ENCODE data around the gene PDK2.
A peak's percentile ranks its signal among the peaks of the same experiment; 100 is the strongest.

The PDK2 gene

DNA sequence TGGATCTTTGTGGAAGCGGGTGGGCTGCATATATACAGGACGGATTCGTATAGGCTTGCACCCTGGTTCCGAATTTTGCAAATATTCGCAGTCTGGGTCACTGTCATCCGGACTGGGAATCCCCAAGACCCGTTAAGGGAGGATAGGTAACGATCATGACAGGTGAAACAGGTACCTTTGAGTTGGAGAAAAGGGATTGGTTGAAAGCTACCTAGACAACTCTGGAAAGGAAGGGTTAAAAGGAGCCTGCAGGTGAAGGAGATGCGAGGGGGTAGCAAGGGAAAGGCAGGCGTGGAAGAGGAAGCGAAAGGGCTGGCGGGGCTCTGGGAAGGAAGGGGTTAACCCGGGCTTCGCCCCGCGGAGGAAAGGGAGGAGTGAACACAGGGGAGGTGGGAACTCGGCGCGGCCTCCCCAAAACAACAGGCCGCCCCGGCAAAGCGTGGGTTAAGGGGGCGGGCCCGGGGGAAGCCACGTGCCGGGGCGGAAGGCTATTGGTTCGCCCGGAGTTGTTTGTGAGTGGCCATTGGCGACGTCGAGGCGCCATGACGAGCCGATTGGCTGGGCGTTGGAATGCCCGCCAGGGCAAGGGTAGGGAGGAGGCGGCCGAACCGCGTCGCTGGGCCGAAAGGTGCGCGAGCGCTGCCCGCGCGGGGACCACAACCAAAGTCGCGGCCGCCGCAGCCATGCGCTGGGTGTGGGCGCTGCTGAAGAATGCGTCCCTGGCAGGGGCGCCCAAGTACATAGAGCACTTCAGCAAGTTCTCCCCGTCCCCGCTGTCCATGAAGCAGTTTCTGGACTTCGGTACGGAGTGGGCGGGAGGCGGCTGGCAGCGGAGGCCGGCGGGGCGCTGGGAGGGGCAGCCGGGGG is at the start of gene PDK2:
Gene PDK2, plus strand, starts transcription at position 599 of the 867 bp plus-strand sequence. Its CDS starts 85 bp downstream, at position 684.
- DNase-seq: peak; percentile 66 to 88

DNA sequence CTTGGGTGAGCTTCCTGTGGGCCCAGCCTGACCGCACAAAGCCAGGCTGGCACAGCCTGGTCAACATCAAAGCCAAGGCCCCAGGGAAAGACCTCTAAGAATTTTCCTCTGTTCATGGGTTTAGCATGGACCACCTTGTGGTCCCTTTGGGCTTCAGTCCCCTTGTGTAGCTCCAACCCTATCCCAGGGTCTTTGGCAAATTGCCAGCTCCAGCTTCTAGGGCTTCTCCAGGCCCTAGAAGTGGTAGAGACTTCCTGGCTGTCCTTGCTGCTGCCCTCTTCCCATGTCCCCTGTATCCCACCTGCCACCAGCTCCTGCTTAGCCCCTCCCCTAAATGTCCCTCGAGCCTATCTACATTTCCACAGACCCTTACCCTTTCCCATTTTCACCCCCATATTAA is 49.0 kb upstream of the PDK2 start:
- no peak for DNase-seq

DNA sequence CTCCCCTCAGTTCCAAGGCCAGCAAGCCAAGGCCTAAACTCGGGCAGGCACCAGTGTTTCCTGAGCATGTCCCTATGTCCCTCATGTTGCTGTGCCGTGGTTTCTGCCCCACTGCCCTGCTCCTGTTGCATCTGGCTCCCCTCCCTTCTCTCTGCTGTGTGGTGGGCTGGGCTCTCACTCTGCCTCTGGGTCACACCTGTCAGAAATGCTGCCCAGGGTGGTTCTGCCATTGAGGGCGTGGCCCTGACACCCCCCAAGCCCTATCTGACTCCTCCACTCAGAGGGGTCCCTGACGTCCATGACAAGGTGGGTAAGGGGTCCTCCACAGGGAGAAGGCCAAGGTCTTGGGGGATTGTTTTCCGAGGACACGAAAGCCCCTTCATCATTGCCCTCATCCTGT is 48.5 kb upstream of the PDK2 start:
- no peak for DNase-seq

DNA sequence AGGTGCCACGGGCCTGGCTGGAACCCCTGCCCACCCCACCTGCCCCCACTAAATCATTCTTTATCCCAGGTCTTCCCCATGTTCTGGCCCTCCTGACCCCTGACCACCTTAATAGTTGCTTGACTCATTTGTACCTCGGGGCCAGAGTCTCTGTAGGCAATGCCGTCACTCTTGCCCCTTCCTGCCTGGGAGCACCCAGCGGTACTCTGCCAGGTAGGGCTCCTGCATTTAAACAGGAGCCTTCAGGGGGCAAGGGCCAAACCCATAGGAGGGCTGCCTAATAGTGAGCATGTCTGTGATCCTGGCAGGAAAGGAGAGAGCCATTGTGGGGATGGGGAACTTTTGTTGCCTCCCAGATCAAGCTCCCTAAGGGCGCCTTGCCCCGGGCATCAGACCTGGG is 48.1 kb upstream of the PDK2 start:
- DNase-seq: no peak

DNA sequence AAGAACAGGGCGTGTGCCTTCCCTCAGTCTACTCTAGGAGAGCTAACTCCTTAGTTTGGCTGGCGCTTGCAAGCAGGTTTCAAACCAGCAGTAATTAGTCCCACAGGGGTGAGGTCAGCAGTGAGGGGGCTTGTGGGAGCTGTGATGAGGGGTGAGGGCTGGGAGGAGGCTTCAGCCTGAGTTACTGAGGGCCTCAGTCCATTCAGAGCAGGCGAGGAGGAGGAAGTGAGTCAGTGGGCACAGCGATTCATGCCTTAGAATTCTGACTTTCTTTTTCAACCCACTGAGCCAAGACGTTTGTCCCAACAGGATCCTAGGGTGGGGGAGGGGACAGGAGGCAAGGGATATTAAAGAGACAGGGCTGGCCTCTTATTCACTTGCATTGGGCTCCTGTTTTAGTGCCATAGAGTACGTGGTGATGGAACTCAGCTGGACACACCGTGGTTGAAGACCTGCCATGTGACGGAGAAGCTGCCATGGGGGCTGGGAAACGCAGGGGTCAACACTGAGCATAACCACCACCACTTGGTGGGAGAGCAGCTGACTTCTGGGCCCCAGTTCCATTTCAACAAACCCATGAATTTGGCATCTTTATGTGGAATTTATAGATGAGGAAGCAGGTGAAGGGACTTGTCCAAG is 47.5 kb upstream of the PDK2 start:
- DNase-seq: no peak

DNA sequence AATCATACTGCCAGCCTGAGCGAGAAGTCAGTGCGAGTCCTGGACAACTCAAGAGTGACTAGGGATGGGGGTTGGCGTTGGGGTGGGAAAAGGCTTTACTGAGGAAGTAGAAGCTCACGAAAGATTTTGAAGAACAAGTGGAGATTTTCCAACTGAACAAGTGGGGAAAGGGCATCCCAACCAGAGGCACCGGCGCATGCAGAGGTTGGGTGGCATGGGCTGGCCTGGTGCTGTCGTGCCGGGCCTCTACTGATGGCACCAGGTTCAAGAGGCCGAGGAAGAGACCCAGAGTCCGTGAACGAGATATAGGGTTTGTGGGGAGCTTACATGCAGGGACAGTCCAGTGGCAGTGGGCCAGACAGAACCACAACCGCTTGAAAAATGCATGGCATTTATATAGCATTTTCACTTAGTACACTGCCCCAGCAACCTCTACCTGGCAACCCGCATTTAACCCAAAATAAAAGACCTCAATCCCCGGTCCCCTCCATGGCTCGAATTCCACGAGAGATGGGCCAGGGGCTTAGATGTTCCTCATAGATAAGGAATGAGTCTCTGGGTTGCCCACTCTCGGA is 46.9 kb upstream of the PDK2 start:
- no peak for DNase-seq

DNA sequence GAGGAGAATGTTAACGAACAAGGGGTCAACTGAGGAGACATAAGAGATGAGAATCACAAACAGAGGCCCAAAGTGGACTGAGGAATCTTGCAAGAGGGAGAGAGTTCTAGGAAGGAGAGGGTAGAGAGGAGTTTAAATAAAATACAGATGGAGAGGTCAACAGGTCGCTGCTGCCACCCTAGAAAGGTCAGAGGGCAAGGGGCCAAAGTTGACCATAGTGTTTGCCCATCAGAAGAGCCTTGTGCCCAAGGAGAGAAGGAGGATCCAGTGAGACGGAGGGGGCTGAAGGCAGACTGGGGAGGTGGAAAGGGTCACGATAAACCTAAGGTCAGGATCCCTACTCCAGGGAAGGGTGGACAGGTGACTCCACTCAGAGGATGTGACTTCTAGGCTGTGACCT is 46.2 kb upstream of the PDK2 start:
- no peak for DNase-seq

DNA sequence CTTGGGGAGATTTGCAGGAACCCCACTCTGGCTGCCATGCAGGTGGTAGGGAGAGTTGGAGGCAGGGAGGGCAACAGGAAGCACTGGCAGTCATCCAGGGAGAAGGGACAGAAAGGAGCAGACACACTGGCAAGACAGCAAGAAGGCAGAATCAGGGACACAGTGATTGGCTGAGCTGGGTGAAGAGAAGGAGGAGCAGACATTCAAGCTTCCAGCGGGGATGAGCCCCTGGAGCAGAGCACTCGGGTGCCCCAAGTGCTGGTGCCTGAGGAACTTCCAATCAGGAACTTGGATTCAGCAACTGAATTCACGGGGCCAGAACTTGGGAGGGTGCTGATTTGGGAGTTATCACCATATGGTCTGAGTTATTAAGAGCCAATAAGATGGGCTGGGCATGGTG is 45.5 kb upstream of the PDK2 start:
- DNase-seq: no peak

DNA sequence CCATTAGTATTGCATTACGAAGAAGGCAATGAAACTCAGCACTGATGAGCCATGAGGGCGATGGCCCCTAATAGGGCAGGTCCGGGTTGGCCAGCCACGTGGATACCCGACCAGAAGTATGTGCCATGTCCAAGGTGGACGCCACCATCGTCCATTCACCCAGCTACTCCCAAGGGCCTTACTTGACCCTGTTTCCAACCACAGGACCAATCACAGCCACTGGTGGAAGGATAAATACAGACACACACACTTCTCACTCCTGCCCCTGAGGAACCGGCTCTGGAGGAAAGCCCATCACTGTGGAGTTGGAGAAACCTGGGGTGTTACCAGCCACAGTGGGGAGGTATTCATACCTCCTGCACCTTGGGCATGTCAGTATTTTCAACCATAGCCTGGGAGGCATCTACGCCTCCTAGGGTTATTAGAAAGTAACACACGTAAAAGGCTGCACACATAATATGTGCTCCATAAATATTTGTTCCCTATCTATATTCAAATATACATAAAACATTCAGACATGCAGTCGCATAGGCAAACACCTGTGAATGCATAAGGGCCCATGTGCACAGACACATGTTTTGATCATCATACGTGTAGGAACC is 44.6 kb upstream of the PDK2 start:
- DNase-seq: no peak

DNA sequence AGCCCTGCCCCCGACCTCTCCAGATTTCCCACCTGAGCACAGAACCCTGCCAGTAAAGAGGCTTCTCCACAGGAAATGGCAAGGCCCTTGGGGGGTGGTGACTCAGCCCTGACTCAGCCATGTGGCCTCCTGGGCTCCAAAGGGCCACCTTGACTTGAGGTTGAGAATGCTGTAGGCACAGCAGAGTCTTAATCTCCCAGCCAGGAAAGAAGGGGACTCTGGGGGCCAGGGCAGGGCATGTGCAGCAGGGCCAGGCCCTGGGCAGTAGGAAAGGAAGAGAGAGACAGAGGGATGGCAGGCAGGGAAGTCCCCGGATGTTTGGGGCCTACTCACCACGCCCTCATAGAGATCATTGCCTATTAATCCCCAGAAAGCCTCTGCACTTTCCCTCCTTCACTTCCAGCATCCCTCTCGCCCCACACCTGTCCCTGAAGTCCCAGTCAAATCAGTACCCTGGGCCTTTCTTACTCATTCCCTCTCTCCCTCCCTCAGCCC is 44.0 kb upstream of the PDK2 start:
- DNase-seq: no peak

DNA sequence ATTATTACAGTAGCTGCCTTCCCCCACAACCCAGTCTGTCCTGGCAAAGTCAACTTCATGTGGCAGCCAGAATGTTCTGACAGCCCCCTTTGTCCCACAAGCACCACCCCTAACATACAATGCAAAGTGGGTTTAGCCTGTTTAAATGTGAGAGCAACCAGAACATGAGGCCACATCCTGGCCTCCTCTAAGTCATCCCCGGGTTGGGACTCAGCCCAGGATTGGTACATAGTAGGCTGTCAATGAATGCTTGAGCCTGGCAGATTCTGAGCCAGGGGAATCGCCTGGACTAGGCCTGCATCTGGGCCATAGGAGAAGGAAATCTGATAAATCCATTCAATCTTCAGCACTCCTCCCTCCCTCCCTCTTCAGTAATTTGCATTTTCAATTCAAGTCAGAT is 43.5 kb upstream of the PDK2 start:
- DNase-seq: no peak

DNA sequence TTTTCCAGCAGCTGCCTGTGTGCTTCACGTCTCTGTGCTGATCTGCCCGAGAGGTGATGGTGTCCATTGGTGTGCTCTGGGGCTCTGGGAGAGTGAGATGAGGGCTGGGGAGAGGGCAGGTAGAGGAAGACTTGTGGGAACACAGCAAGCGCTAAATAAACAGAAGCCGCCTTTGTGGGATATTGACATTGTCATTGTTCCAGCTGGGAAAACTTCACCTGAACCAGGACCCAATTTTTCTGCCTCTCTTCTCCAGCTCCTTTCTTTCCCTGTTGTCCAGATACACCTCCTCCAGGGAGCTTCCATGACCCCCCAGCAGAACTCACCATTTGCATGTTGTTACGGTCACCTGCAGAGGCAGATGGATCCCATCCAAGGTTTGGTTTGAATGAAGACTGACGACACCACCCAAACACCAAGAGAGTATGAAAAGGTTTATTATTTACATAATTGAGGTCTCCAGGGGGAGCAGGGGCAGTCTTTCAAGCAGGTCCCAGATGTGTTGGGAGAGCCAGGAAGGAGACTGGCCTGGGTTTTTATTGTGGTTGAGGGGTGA is 42.8 kb upstream of the PDK2 start:
- no peak for DNase-seq

DNA sequence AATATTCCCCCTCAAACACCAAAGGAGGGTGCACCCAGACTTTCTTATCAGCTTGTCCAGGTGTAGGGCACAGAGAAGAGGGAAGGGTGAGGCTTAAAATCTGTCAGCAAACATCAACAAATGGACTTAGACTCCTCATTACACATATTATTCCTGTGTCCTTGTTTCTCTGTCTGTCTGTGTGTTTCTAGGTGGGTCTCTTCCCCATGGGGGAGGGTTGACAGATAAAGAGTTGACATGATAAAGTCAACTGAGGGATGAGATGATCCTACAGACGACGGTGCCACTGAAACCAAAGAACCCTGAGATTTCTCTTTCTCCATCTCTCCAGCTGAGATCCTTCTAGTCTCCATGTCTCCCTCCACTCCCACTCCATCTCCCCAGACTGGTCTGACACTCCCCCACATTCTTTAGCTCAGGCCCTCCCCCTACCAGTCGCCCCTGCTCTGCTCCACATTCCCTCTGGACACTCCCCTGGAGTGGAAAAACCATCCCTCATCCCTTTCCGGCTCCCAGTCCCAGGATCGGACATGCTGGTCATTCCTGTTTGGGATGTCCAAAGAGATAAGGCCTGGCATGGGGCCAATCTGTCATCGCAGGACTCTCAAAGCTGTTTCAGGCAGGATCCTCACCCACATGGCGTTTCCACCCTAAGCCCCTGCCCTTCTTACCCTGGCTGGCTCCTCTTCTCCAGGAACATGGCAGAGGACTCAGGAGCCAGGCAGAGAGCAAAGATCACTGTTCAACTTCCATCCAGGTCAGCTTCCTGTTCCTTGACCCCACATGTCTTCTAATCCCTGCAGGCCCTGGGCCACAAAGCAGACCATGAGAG is 42.1 kb upstream of the PDK2 start:
- no peak for DNase-seq

DNA sequence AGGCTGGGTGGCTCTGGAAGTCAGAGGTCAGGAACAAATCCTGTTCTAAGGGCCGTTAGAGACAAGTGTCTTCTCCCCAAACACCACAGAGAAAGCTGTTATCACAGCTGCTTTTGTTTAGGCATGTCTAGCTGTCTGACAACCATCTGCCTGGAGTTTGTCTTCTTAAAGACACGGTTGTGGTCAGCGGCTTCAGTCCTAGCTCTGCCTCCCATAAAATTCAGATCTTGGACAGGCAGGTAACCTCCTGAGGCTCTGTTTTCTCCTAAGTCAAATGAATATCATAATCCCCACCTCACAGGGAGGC is 41.5 kb upstream of the PDK2 start:
- no peak for DNase-seq

DNA sequence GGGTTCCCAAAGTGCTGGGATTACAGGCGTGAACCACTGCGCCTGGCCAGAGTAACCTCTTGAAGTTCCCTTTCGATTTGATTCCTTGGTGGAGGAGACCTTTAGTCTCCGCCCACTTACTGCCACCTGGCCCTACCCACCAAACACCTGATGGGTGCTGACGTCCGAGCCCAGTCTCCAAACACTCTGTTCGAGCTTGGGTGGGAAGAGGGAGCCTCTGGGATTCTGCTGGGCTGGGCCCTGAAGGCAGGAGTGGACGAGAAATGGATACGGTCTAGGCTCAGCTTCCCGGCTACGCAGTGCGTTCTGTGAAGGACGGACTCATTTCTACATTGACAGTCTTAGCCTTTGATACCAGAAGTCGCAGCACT is 40.1 kb upstream of the PDK2 start:
- DNase-seq: no peak

DNA sequence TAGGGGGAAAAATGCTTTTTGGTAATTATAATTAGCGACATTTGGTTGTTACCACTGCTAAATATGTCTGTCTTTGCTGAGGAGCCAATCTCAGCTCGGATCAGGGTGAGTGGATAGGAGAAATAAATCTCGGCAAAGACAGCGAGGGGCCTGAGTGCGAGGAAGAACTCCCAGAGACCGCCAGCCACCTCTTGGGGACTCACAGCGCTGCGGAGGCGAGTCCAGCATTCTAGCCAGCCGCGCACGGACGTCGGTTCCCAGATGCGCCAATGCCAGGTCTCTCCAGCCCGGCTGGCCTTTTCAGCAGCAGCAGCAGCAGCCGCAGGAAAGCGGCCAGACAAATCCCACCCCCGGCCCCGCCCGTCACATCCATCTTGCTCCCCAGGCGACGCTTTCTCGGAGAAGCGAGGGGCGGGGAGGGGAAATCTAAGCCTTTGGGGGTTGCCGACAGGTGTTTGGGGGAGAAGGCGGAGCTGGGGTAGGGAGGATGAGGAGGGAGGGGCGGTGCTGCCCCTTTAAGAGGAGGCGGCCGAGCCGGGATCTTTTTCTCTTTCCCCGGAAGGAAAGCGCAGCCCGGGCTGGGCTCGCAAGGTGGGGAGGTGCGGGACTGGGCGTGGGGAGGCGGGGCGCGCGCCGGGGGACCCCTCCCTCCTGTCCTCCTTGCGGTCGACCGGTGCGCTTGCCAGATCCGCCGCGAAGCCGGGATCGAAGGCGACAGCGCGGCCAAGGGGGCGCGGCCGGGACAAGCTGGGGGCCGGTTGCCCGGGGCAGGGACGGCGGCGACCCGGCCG is 39.5 kb upstream of the PDK2 start, which contains the start of gene ITGA3:
Gene ITGA3, plus strand, starts transcription at position 685 of the 791 bp plus-strand sequence. CDS start 330 bp downstream, outside the sequence.
- DNase-seq: no peak

DNA sequence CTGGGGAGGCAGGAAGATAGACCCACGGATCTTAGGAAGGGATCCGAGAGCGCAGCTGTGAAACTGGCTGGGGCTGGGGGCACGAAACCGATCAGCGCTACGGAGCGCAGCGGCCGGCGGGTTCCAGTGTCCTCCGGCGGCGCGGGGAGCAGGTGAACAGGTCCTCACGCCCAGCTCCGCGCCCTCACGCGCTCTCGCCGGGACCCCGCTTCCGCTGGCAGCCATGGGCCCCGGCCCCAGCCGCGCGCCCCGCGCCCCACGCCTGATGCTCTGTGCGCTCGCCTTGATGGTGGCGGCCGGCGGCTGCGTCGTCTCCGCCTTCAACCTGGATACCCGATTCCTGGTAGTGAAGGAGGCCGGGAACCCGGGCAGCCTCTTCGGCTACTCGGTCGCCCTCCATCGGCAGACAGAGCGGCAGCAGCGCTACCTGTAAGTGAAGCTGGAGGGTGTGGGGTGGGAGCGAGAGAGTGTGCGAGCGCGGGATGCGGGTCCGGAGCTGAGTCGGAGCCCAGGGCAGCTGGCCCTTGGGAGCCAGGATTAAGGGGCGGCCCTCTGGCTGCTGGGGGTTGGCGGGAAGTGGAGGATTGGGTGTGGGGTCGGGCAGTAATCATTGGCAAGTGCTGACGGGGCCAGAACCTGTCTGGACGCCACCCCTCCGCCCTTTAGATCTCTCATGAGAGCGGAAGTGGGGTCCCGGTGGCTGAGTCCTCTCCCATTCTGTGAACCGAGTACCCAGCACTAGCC is 38.8 kb upstream of the PDK2 start:
- no peak for DNase-seq

DNA sequence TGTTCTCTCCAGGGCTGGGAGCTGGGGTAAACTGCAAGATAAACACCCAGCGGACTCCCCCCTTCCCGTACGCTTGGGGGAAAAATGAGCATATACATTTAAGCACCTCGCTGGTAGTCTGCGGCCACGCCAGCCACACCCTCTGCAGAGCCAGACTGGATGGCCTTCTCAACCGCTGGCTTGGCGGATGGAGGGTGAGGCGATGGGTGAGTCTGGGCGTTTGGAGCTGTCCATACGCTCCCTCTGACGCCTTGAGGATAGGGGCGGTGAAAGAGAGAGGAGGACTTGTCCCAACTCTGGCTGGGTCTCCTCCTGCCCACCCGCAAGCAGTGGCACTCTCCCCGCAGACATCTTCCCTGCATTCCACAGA is 38.2 kb upstream of the PDK2 start:
- no peak for DNase-seq

DNA sequence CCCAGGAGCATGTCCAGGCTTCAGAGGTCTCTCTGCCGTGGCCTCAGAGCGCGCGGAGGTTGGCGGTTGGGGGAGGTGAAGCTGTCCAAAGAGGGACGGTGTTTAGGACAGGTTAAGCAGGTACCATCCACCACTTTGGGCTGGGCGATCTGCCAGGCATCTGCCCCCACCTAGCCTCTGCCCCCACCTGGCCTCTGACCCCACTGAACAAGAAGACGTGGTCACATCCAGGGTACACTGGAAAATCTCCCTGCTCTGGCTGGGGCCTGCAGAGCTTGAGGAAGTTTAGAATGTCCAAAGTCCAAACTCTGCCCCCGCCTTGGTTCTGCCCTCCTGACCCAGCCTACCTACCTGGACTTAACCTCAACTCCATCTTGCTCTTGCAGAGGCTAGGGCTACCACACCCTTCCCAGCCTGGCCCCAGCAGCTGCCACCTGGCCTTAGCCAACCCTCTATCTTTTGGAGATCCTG is 37.6 kb upstream of the PDK2 start:
- no peak for DNase-seq

DNA sequence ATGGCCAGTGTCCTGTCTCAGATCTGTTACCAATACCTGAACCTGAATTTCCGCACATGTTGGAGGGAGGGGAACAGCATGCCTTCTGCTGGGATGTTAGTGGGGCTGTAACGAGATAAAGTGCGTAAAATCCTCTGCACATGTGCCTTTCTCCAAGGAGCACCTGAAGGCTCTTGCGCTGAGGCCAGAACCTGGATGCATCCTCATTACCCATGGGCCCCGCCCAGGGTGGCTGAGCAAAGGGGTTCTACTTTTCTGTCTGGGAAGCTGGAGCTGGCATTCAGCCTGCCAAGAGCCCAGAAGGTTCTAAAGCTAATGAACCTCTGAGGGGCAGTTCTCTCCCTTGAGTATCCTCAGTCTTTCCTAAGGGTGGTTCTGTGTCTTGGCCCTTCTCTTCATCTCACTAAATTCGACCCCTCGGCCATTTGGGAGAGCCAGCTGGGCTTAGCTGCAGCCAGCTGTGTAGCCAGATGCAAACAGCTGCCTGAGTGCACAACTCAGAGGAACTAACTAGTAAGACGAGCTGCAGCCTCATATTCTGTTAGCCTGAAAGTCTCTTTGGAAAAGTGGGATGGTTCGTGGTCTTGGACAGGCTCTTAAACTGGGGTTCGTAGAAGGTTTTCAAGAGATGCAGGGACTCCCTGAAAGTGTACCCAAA is 36.7 kb upstream of the PDK2 start:
- no peak for DNase-seq

Measured in bone marrow (tissue), 2 donors.